Femur (tissue), 1 donor: Measurements from ENCODE around the gene GPR17.

Experiments used
- DNase-seq: peaks from one replicate; pipeline ENCODE4 v3.0.0-alpha.2; 2017

GPR17 gene

DNA sequence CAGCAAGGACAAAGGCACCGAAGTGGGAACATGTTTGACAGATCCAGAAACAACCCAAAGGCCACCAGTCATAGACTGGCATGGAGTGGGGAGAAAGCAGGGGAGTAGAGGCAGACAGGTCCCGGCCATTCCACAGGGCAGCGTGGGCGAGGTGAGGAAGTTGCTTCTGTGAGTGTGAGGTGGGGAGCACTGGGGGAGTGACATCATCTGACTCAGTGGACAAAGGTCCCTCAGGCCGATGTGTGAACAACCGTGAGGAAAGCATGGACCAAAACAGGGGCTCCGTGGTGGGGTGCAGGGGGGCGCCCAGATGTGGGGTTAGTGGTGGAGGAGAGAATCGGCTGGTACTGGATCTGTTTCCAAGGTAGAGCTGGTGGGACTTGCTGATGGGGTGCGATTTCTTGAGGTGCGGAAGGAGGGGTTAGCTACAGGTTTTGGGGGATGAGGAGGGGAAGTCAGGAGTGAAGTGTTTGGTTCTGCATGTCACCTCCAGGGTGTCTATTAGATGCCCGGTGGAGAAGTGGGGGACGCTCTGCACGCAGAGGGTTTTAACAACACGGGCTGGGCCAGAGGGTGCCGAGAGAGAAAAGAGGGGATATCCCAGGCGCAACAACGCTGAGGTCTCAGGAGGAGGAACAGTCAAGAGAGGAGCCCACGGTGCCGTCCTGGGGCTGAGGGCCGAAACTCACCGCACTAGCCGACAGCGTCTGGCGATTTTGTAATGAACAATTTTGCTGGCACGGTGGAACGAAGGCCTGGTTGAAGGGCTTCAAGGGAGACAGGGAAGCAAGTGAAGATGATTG, 52.8 kb downstream of the GPR17 start:
- DNase-seq = no peak

DNA sequence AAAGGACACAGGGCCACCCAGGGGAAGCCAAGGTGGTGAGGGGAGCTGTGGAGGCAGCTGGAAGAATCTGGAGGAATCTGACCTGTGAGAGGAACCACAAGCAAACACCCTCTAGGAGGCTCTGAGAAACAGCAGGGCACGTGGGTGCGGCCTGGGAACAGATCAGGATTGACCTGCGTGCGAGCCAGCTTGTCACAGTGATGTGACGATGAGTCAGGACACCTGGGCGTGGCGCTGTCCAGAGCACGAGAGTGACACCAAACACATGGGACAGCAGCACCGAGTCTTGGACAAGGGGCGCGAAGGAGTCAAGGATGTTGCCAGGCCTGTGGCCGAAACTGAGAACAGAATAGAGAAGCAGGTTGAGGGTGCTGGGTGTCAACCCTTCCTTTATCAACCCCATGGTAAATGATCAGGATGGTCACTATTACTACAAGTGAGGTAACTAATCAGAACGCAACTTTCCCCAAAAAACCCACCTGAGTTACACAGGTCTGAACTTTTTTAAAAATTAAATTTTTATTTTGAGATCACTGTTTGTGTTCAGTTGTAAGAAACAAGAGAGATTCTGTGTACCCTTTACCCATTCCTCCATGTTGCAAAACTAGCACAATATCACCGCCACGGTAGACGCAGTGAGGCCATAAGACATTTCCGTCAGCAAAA, 54.7 kb downstream of the GPR17 start:
- DNase-seq = peak; percentile 56

DNA sequence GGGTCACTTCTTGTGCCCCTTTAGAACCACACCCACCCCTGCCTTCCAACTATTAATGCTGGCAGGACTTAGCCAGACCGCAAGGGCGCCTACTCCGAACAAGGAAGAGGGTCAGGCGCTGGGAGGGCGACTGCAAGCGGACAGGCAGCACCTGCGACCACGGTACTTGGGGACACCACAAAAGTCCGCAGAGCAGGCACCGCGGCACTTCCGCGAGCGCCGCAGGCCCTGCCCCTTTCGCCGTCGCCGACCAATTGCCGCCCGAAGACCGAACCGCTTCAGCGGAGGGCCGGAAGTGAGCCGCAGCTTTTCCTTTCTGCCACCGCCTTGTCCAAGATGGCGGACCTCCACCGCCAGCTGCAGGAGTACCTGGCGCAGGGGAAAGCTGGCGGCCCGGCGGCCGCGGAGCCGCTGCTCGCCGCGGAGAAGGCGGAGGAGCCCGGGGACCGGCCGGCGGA, 55.3 kb downstream of the GPR17 start, which contains the start of gene SFT2D3:
Gene SFT2D3 (plus strand): TSS at position 305 of the 458 bp plus-strand sequence. CDS start 32 bp downstream, at position 337.
- peak; percentile 96 for DNase-seq

DNA sequence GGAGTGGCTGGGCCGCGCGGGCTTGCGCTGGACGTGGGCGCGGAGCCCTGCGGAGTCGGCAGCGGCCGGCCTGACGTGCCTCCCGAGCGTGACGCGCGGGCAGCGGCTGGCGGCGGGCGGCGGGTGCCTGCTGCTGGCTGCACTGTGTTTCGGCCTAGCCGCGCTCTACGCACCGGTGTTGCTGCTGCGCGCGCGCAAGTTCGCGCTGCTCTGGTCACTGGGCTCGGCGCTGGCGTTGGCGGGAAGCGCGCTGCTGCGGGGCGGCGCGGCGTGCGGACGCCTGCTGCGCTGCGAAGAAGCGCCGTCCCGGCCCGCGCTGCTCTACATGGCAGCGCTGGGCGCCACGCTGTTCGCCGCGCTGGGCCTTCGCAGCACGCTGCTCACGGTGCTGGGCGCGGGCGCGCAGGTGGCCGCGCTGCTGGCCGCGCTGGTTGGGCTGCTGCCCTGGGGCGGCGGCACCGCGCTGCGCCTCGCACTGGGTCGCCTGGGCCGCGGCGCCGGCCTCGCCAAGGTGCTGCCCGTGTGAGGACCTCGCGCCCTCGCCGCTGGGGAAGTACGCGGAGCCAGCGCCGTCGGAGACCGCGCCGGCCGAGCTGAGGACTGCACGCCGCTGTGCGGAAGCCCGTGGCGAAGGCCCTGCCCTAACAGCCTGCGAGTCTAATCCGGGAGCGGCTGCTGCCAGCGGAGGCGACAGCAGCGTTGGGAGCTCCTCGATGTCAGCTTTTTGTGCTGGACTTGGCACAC, 55.9 kb downstream of the GPR17 start:
- peak; percentile 87 for DNase-seq
